A549 treated with dexamethasone at 1 μM for 4 hours (cell line): ENCODE results near the gene TM2D1. TPM values are rescaled to one million over a fixed set of nuclear protein-coding genes. Genes with fewer than 3 reads are reported as not detected.

Experiments used
- total RNA-seq: library from RNA; stranded (reverse); fragments of 200-300 nt; extraction: Qiagen RNA extraction; gene quantifications from 5 replicates; pipeline ENCODE4 v1.2.3, GENCODE V29; 2022

TM2D1 gene
- 23.1 to 31.0 TPM (median 25.2 TPM) in 5 replicates for total RNA-seq

DNA sequence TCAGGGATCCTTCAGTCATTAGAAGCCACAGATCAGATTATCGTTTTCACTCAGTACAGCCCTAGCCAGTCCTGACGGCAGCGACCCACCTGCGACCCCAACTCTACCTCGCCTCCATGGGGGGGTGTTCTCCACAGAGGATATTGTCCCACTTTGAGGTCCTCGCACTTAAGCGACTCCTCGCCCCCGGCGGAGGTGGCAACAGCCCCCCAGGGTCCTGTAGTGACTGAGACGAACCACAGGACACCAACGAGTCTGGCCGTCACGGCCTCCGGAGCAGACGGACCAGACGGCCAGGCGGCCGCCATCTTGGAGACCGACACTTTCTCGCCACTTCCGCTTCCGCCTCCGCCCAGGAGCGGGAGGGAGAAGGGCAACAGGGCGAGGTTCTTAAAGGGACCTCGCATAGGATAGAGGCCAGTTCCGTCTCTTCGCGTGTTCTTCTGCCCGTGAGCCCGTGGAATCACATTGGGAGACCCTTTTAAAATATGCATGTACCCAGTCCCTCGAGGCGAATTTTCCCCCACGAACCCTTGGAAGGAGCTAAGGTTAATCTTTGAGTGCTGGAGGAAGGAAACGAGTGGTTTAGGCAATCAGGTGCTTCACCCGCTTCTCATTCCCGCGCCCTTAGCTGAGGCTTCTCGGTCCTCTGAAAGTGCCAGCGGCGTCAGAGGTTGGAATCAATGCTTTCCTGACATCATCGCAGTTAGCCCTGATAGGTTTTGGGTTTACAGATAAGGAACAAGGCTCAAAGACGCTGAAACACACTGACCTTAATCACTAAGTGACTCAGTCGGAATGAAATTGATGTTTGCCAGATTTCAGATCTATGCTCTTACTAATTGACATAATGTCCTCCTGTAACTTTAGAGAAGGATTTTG, at the start of gene TM2D1:
Gene TM2D1, minus strand, starts transcription at position 329 of the 882 bp plus-strand sequence. Its CDS starts 21 bp downstream, at position 308.

DNA sequence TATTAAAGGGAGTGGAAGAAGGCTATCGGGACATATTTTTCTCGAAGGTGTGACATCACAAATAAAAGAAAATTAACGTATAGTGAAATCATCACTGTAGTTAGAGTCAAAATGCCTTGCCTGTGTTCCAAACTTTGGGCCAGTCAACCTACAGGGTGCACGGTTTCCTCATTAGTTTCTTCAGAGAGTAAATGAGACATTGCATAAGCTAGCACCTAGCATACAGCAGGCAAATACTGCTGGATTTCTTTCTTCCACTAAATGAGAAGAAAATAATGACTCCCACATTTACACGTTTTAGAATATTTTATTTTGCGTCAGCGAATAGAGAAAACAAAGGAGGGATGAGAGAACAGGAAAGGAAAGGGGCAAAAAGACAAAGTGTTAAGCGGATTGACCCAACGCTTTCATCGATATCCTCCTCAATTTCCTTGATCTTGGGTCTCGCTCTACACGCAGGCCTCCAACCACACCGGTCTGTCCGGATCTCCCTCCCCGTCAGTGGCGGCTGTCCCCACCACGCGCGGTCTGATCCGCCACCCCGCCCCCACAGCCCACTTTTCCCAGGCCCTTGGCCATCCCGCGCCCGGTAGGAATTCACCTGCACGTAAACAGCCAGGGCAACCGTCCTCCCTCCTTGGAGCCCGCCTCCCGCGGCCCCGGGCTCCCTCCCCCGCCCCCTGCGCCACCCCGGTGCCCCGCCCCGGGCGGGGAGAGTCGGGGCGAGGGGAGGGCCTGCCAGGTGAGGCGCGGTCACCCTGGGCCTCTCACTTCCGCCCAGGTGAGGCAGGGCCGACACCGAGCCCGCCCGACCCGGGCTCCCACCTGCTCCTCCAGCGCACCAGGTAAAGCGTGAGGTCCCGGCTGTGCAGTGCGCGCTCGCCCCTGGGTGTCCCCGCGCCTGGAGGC, 17.0 kb upstream of the TM2D1 start, which contains the start of gene PATJ:
Gene PATJ, plus strand, starts transcription at position 770 of the 909 bp plus-strand sequence. CDS start 20,413 bp downstream, outside the sequence.

Other genes starting within 250 kb of the TM2D1 start
- 2.9 to 4.7 TPM (median 4.0 TPM) in 5 replicates for gene PATJ, start 17.3 kb upstream of the TM2D1 start, total RNA-seq